Measurements from ENCODE around the gene LHPP.

LHPP gene

DNA sequence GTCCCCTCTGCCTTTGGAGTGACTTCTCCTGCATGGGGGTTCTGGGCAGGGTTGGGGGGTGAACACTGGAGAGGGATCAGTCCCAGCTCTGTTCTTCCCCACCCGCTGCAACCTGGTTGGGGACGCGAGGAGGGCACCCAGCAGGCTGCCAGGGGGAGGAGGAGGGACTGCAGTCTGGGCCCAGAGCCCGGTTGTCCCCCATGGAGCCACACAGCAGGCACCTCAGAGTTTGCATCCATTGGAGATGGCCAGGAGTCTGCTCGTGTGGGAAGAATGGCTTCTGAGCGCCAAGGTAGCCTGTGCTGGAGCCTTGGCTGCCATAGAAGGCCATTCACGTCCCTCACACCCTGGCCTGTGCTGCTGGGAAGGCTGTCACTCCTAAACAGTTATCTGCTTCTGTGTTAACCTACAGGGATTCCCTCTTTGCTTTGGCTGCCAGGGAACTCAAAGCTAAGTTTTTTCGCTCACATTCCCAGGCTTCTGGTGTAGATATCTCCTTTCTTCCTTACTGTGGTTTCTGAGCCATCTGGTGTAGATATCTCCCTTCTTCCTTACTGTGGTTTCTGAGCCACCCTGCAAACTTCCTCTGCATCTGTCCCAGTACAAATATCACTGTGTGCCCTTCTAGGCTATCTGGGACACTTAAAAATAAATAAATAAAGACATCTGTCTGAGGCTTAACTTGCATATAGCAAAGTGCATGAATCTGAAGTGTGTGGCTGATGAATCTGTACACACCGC is 133.7 kb downstream of the LHPP start:
- no peak for DNase-seq (ENCODE audit: low read depth)

GRCh38 chr10:124596116-124596785 is 134.6 kb downstream of the LHPP start:
- no peak for DNase-seq (ENCODE audit: low read depth)

DNA sequence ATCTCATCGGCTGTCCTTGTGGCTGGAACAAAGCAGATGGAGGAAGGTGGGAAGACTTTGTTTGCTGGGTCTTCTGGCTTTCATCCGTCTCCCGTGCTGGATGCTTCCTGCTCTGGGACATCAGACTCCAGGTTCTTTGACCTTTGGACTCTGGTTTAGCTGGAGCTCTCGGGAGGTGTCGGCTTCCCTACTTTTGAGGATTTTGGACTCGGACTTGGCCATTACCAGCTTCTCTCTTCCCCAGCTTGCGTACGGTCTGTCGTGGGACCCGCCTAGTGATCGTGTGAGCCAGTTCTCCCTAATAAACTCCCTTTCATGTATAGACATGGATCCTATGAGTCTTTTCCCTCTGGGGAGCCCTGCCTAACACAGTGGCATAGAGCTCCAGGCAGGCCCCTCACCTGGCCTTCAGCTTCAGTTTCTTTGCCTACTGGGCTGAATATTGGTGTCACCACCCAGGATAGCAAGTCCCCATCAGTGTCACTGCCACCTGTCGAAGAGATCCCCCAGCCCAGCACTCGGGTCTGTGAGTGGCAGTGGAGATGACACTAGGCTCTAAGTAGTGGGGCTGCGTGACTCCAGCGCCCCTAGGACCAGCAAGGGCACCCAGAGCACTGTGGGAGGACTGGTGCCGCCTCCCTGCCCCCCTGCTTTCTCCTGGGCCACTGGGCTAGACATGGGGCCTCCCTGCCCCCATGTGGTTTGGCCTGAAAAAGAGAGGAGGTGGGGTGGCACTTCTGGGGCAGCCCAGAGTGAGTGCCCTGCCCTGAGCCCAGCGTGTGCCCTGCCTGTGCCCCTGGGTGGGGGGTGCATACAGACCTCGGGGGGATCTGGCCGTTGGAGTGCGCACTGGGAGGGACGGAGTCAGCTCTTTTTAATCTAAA is 135.6 kb downstream of the LHPP start:
- no peak for DNase-seq (ENCODE audit: low read depth)

- no peak for DNase-seq (ENCODE audit: low read depth)
Measured at GRCh38 chr10:124597846-124598165, 136.2 kb downstream of the LHPP start.

- DNase-seq (ENCODE audit: low read depth), result no peak
Measured at GRCh38 chr10:124598196-124598595, 136.6 kb downstream of the LHPP start.

- no peak for DNase-seq (ENCODE audit: low read depth)
Measured at GRCh38 chr10:124598773-124599587, 137.4 kb downstream of the LHPP start.

GRCh38 chr10:124599588-124600050 is 138.0 kb downstream of the LHPP start:
- DNase-seq (ENCODE audit: low read depth), result no peak

GRCh38 chr10:124600051-124600880 is 138.6 kb downstream of the LHPP start:
- DNase-seq (ENCODE audit: low read depth), result no peak

DNA sequence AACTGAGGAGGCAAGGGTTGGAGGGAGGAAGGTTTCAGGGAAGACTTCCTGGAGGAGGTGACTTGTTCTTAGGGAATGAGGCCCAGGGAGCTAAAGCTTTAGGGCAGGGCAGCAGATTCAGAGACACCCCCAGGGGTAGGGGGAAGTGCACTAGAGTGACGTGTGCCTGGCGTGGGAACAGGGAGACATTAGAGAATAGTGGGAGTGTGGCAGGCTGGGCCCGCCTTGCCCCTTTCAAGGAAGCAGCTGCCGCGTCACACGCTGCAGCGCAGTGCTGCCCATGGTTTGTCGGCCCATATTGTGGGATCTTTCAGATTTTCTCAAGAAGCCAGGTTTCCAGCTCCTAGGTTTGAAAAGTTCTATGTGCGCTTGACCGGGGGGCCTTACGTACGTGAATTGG is 139.4 kb downstream of the LHPP start:
- no peak for DNase-seq (ENCODE audit: low read depth)

DNA sequence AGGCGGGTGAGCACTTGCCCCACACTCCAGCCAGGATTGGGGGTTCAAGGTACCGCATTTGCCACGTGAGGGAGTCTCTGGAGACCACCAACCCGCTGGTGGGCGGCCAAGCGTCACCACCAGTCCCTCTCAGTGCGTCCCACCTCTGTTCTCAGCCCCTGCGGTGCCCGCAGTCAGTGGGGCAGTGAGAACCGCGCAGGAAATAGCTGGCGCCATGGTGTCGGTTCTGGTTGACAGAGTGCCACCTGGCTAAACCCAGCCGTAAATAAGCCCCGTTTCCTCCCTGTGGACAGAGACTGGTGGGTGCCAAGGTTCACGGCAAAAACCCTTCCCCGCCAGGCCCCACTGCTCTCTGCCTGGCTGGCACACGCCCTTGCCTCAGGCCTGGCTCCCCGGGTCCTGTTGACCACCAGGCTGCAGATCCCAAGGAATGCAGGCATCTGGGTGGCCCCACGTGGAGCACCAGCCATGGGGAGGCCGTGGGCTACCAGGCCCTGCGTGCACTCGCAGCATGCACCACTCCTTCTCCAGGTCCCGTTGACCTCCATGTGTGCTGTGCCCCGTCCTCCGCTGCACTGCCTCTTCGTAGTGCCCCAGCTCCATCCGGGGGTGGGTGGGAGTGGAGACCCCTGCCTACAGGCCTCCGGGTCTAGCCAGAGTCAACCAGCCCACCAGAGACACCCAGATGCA is 140.0 kb downstream of the LHPP start:
- DNase-seq (ENCODE audit: low read depth), result no peak

DNA sequence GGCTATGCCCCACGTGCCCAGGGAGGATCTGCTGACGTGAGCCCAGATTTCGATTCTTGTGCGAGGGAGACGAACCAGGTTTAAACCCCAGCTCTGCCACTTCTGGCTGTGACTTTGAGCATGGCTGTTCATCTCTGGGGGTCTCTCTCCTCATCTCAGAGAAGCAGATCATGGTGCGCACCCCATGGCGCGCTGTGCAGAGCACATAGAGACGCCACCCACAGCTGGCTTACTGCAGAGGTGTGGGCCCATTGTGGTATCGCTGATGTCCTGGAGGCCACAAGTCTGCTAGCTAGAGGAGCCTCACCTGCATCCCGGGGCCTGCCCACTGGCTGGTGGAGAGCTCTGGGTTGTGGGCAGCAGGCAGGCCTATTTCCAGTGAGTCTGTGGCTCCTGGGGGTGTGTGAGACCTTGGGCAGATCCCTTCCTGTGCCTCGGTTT is 140.5 kb downstream of the LHPP start:
- DNase-seq (ENCODE audit: low read depth), result no peak

- DNase-seq (ENCODE audit: low read depth), result no peak
Measured at GRCh38 chr10:124602646-124603365, 141.2 kb downstream of the LHPP start.

GRCh38 chr10:124603376-124604213 is 142.0 kb downstream of the LHPP start:
- no peak for DNase-seq (ENCODE audit: low read depth)

- DNase-seq (ENCODE audit: low read depth), result no peak
Measured at GRCh38 chr10:124604214-124605000, 142.8 kb downstream of the LHPP start.

- no peak for DNase-seq (ENCODE audit: low read depth)
Measured at GRCh38 chr10:124605001-124605370, 143.4 kb downstream of the LHPP start.

GRCh38 chr10:124605481-124605855 is 143.8 kb downstream of the LHPP start:
- DNase-seq (ENCODE audit: low read depth), result no peak

- DNase-seq (ENCODE audit: low read depth), result no peak
Measured at GRCh38 chr10:124605856-124606812, 144.5 kb downstream of the LHPP start.
